BLaER1 (cell line): ENCODE data around the gene SQSTM1.

ENCODE experiments used
- H3K27ac ChIP-seq: shearing (Covaris generic); formaldehyde crosslinking; 2 replicates; pipeline ENCODE4 v1.8.1; 2022
- H3K27me3 ChIP-seq: shearing (Covaris generic); formaldehyde crosslinking; 2 replicates; pipeline ENCODE4 v1.8.1; 2022
- H3K36me3 ChIP-seq: shearing (Covaris generic); formaldehyde crosslinking; 2 replicates; pipeline ENCODE4 v1.8.1; 2022
- H3K4me1 ChIP-seq: shearing (Covaris generic); formaldehyde crosslinking; 2 replicates; pipeline ENCODE4 v1.8.1; 2022
- H3K4me2 ChIP-seq: shearing (Covaris generic); formaldehyde crosslinking; 2 replicates; pipeline ENCODE4 v1.8.1; 2022
- H3K4me3 ChIP-seq: shearing (Covaris generic); formaldehyde crosslinking; 2 replicates; pipeline ENCODE4 v1.8.1; 2022
- H3K9ac ChIP-seq: shearing (Covaris generic); formaldehyde crosslinking; 2 replicates; pipeline ENCODE4 v1.8.1; 2022
- H3K9me3 ChIP-seq: shearing (Covaris generic); formaldehyde crosslinking; 2 replicates; pipeline ENCODE4 v1.8.1; 2022
- H4K20me1 ChIP-seq: shearing (Covaris generic); formaldehyde crosslinking; 2 replicates; pipeline ENCODE4 v1.8.1; 2022
- Cebpa-rat ChIP-seq: shearing (Covaris generic); IDR thresholded peaks from 2 replicates; pipeline ENCODE4 v1.8.1; 2022

The SQSTM1 gene

GRCh38 chr5:179840321-179840720, 19.6 kb downstream of the SQSTM1 start:
- no peaks in the 10 kb centered on the region for H3K27me3 ChIP-seq
- no peak overlapping the region for H3K4me3 ChIP-seq
- H3K9me3 ChIP-seq = peaks cover 11% of the 10 kb centered on the region
- H3K36me3 ChIP-seq = peaks cover 90% of the 10 kb centered on the region
- H4K20me1 ChIP-seq = peaks cover 23% of the 10 kb centered on the region; the same call in 1 of the 2 replicates
- TF ChIP-seq Cebpa-rat = no peak
- no peak overlapping the region for H3K27ac ChIP-seq
- no peak overlapping the region for H3K9ac ChIP-seq
- H3K4me1 ChIP-seq = peaks cover 11% of the 10 kb centered on the region
- H3K4me2 ChIP-seq = no peak overlapping the region

DNA sequence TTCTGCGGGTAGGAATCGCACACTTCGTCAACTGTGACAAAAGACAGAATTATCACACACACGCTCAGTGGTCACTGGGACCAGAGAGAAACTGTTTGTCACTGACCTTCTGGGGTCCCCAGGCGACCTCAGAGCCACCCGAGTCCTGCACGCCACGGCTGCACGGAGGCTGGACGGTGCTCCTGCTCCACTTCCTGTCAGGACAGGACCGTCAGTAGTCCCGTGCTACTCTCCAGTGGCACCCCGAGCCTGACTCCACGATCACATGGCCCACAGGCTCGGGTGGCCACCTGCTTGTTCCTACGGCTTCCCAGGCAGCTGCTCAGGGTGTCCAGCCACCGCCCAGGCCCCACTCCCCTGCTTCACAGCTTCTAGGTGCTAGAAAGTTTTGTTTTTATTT, 20.1 kb downstream of the SQSTM1 start:
- peaks cover 90% of the 10 kb centered on the region for H3K36me3 ChIP-seq

DNA sequence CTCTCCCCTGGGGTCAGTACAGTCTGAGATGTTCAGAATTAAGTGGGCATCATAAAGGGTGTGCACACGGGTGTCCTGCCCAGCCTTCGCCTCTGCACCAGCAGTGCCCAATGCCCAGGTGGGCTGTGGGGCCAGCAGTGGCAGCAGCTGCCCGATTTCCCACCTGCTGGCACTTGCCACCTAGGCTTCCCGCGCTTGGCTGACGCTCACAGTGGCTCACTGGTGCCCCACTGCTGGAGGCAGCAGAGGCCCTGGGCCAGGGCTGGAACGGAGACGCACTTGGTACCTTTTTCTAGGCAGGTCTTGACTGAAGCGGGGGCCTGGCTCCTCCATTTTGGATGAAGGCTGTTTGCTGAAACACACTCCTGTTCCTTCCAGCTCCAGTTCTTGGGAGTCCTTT, 20.9 kb downstream of the SQSTM1 start:
- no peak overlapping the region for H3K4me3 ChIP-seq
- H3K36me3 ChIP-seq = peaks cover 90% of the 10 kb centered on the region
- peaks cover 16% of the 10 kb centered on the region; the same call in 1 of the 2 replicates for H4K20me1 ChIP-seq

More for the DNA sequence above, 20.1 kb downstream of the SQSTM1 start:
- Histone ChIP-seq H3K27ac (no peak overlapping the region), H3K9ac (no peak overlapping the region), H4K20me1 (peaks cover 23% of the 10 kb centered on the region; the same call in 1 of the 2 replicates), H3K4me2 (no peak overlapping the region), H3K9me3 (peaks cover 16% of the 10 kb centered on the region), H3K4me1 (peaks cover 11% of the 10 kb centered on the region), H3K27me3 (no peaks in the 10 kb centered on the region), H3K4me3 (no peak overlapping the region)
- TF ChIP-seq Cebpa-rat = no peak

DNA sequence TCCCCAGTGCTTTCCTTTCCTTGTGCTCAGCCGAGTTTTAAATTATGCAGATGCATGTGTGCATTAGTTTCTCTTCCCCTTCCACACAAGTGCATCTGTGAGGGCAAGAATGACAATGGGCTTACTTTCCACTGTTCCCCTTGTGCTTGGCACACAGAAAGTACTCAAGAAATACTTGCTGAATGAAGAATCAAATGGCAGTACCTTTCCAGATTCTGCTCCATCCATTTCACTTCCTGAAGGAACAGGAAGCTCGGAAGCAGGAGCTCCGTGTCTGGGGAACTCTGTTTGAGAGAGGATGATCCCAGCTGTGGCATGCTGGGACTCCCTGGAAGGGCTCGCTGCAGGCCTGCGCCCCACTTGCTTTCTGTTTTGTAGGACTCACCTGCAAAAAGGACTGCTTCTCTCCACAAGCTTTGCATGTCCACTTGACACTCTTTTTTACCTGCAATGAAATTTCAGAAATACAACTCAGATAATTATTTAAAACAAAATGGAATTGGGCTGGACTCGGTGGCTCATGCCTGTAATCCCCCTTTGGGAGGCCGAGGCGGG, 32.4 kb downstream of the SQSTM1 start:
- no peak for TF ChIP-seq Cebpa-rat
- H3K4me2 ChIP-seq = no peak overlapping the region; the same call in 1 of the 2 replicates
- H4K20me1 ChIP-seq = peaks cover 19% of the 10 kb centered on the region; the same call in 1 of the 2 replicates
- H3K4me3 ChIP-seq = no peak overlapping the region
- H3K36me3 ChIP-seq = peaks cover 52% of the 10 kb centered on the region
- no peaks in the 10 kb centered on the region for H3K9me3 ChIP-seq
- H3K27me3 ChIP-seq = no peaks in the 10 kb centered on the region
- no peak overlapping the region for H3K27ac ChIP-seq
- H3K9ac ChIP-seq = no peak overlapping the region
- peaks cover 24% of the 10 kb centered on the region for H3K4me1 ChIP-seq

More for the DNA sequence above, 20.9 kb downstream of the SQSTM1 start:
- Histone ChIP-seq H3K9me3 (peaks cover 23% of the 10 kb centered on the region), H3K4me2 (no peak overlapping the region), H3K27ac (no peak overlapping the region), H3K4me1 (peaks cover 8% of the 10 kb centered on the region), H3K27me3 (no peaks in the 10 kb centered on the region), H3K9ac (no peak overlapping the region)
- no peak for TF ChIP-seq Cebpa-rat

- H3K4me3 ChIP-seq = no peak overlapping the region
Measured at GRCh38 chr5:179854356-179854755, 33.7 kb downstream of the SQSTM1 start.

GRCh38 chr5:179858241-179858585, 37.5 kb downstream of the SQSTM1 start:
- no peak for TF ChIP-seq Cebpa-rat
- H3K27ac ChIP-seq = peak overlapping the region; percentile 23; the same call in 1 of the 2 replicates

More at GRCh38 chr5:179854356-179854755, 33.7 kb downstream of the SQSTM1 start:
- Histone ChIP-seq H4K20me1 (peaks cover 19% of the 10 kb centered on the region; the same call in 1 of the 2 replicates), H3K36me3 (peaks cover 39% of the 10 kb centered on the region), H3K9me3 (no peaks in the 10 kb centered on the region), H3K27ac (no peak overlapping the region), H3K9ac (no peak overlapping the region), H3K4me1 (peaks cover 26% of the 10 kb centered on the region), H3K4me2 (no peak overlapping the region), H3K27me3 (no peaks in the 10 kb centered on the region)
- no peak for TF ChIP-seq Cebpa-rat

DNA sequence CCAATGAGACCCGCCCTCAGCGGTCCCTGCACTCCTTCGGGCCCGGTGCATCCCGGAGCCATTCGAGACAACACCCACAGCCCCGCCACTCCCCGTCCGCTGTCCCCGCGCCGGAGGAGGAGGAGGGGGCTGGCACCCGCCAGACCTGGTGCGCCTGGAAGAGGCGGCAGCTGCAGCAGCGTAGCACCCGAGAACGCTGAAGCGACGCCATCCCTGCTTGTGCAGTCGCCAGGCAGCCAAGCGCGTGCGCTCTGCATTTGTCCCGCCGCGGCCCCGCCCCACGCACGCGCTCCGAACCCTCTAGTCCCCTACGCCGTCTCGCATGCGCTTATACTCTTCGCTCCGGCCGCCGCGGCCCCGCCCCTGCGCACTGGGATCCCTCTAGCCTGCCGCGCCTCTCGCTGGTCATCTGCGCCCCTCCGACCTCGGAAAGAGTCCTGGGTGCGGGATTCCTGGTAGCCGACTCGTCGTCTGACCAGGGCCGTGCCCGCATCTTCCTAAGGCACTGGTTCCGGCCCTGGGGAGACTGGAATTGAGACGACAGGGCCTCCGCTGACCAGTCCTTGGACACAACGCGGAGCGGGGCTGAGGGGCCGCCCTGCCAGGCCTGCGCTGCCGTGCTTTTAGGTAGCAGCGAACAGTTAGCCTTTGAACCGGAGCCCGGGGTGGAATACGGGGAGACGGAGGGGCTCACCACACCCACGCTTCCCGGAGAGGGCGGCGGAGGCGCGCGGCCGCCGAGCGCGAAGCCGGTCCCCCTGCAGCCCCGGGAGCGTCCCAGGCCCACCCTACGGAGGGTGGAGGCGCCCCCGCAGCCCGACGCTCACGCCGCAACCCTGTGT, 38.1 kb downstream of the SQSTM1 start, which contains the start of gene MRNIP:
TSS of gene MRNIP (minus strand) at position 232 of the 842 bp plus-strand sequence. CDS start at position 211, 21 bp downstream.
- H3K9ac ChIP-seq = peak within 1 kb of the TSS; percentile 84
- H3K27ac ChIP-seq = peak within 1 kb of the TSS; percentile 70
- H3K4me1 ChIP-seq = peaks cover 29% of the 10 kb centered on the region
- no peak for TF ChIP-seq Cebpa-rat
- H3K9me3 ChIP-seq = peaks cover 12% of the 10 kb centered on the region; the same call in 1 of the 2 replicates
- peak within 1 kb of the TSS; percentile 95 for H3K4me3 ChIP-seq
- H3K4me2 ChIP-seq = peak within 1 kb of the TSS; percentile 96
- H4K20me1 ChIP-seq = peaks cover 22% of the 10 kb centered on the region; the same call in 1 of the 2 replicates
- H3K36me3 ChIP-seq = peaks cover 25% of the 10 kb centered on the region
- no peaks in the 10 kb centered on the region for H3K27me3 ChIP-seq

More at GRCh38 chr5:179858241-179858585, 37.5 kb downstream of the SQSTM1 start:
- Histone ChIP-seq H3K27me3 (no peaks in the 10 kb centered on the region), H3K9ac (peak overlapping the region; percentile 84), H3K4me3 (peak overlapping the region; percentile 95), H3K9me3 (peaks cover 11% of the 10 kb centered on the region; the same call in 1 of the 2 replicates), H3K36me3 (peaks cover 20% of the 10 kb centered on the region), H3K4me2 (peak overlapping the region; percentile 96), H4K20me1 (peaks cover 22% of the 10 kb centered on the region; the same call in 1 of the 2 replicates), H3K4me1 (peaks cover 30% of the 10 kb centered on the region)

GRCh38 chr5:179860301-179860700, 39.6 kb downstream of the SQSTM1 start:
- H3K9ac ChIP-seq = no peak overlapping the region
- H3K27me3 ChIP-seq = no peaks in the 10 kb centered on the region
- H3K4me2 ChIP-seq = peak overlapping the region; percentile 96; the same call in 1 of the 2 replicates
- H3K27ac ChIP-seq = no peak overlapping the region
- peaks cover 22% of the 10 kb centered on the region; the same call in 1 of the 2 replicates for H4K20me1 ChIP-seq
- no peak for TF ChIP-seq Cebpa-rat
- H3K4me3 ChIP-seq = no peak overlapping the region
- peaks cover 25% of the 10 kb centered on the region for H3K4me1 ChIP-seq
- peaks cover 39% of the 10 kb centered on the region for H3K36me3 ChIP-seq
- peaks cover 12% of the 10 kb centered on the region; the same call in 1 of the 2 replicates for H3K9me3 ChIP-seq

DNA sequence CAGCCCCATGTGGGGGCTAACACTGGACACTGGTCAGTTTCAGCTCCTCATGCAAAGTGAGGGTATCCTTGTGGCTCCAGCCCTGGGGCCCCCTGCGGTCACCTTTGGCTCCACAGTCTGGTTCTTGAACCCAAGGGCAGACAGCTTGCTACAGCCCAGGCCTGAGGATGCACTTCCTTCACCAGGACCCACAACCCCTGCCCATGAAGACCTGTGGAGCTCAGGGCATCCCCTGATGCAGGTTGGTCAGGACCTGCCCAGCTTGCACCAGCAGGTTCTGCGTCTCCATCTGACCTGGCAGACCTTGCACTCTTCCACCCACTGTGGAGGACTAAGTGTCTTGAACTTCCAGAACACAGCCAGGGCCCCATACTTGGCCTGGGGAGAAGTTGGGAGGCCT, 41.6 kb downstream of the SQSTM1 start:
- H3K9ac ChIP-seq = no peak overlapping the region
- peaks cover 15% of the 10 kb centered on the region; the same call in 1 of the 2 replicates for H4K20me1 ChIP-seq
- peaks cover 55% of the 10 kb centered on the region for H3K36me3 ChIP-seq
- H3K4me3 ChIP-seq = no peak overlapping the region
- no peak overlapping the region for H3K4me2 ChIP-seq
- TF ChIP-seq Cebpa-rat = no peak
- peaks cover 12% of the 10 kb centered on the region; the same call in 1 of the 2 replicates for H3K9me3 ChIP-seq
- H3K27ac ChIP-seq = no peak overlapping the region
- peaks cover 33% of the 10 kb centered on the region for H3K4me1 ChIP-seq
- H3K27me3 ChIP-seq = no peaks in the 10 kb centered on the region
